ENCODE results near the gene MAP7.
"Not testable (repeated sequence)": the region's sequence is repeated elsewhere in the genome, so short reads cannot be mapped to it uniquely, and the experiment has no call there.

MAP7 gene

DNA sequence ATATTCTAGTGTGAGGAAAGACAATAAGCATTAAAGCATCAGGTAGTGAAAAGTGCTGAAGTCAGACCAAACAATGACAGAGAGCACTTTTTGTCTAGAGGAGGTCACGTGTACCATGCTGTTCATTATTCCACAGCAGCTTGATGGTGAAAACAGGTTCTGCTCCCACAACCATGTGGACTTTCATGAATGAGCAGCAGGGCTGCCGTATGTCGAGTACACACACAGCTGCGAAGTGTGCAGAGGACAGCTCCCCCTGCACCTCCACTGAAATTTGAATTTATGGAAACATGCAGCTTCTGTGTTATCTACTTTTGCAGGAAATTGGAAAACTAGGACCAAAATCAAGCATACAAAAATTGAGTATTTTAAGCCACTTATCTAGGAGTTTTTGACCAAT, 85.3 kb downstream of the MAP7 start:
- DNase-seq = no peak

DNA sequence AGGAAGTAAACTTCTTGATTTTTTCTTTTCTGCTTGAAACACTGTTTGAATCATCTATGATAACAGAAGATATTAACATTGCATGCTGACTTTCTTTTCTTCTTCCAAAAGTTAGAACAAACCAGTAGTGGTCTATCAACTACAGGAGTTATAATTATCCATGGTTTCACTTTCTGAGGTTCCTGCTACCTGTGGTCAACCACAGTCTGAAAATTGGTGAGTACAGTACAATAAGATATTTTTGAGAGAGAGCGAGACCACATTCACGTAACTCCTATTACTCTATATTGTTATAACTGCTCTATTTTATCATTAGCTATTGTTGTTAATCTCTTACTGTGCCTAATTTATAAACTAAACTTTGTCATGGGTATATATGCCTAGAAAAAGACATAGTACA, 86.1 kb downstream of the MAP7 start:
- DNase-seq = no peak

DNA sequence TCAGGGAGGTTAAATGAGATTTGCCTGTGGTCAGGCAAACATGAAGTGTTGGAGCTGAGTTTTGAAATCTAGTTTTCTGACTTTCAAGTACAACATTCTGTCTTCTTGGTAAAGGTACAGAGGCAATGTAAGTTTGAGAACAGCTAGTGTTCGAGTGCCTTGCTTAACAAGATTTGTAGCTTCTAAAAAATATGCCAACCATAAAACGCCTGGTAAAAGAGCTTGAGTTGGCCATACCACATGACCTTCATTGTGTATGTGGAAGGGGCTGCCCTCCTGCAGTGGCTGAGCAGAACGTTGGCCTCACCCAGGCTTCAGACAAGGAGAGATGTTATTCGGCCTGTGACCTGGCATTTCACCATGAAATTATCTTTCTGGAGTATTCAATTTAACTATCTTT, 86.5 kb downstream of the MAP7 start:
- DNase-seq = no peak

DNA sequence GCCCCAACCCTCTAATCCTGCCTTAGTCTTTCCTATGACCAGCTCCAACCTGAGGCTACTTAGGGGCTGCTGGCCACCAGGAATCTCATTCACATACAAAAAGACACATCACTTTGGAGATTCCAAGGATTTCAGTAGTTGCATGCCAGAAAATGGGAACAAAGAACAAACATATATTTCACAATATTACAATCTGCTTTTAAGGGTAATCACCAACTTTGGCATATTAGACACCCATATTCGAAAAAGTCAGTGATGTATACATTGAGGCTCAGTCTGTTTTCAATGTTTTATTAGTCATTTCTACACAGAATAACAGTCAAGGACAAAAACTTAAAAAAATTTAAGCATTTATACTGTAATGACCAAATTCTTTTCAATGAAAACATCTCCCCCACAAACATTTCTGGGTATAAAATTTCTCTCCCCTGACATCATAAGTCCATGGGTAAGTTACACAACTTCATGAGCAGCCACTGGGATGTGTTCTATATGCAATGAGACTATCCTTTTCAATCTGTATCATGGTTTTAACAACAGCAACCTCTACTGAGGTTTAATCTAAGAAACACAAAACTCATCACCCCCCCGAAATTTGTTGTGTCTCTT, 103.5 kb downstream of the MAP7 start:
- no peak for DNase-seq

DNA sequence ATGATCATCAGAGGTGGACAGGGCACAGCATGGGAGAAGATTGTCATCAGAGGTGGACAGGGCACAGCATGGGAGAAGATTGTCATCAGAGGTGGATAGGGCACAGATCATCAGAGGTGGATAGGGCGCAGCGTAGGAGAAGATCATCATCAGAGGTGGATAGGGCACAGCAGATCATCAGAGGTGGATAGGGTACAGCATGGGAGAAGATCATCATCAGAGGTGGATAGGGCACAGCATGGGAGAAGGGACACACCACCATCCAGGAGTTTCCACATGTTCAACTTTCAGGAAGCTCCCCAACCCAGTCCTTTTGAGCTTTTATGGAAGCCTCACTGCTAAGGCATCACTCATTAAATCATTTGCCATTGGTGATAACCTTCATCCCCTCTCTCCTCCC, 104.1 kb downstream of the MAP7 start:
- DNase-seq = no peak

DNA sequence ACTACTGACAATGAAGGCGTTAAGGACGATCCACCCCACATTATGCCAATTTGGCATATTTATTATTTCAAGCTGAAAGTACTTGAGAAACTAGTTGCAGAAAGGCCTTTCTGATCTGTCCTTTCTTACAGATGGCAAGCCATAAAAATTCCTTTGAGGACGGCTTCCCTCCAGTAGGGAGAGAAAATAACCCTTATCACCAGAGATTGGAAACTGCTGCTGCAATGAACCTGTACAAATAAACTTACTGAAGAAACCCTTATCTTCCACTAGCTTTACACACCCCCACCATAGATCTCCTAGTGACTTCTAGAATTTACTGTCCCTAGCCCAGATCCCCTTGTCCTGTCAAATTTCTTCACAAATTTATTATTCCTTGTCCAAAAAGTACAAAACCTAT, 105.2 kb downstream of the MAP7 start:
- no peak for DNase-seq

- DNase-seq = no peak
These were observed 110.0 kb downstream of the MAP7 start for GRCh38 chr6:136440203-136440602.

DNA sequence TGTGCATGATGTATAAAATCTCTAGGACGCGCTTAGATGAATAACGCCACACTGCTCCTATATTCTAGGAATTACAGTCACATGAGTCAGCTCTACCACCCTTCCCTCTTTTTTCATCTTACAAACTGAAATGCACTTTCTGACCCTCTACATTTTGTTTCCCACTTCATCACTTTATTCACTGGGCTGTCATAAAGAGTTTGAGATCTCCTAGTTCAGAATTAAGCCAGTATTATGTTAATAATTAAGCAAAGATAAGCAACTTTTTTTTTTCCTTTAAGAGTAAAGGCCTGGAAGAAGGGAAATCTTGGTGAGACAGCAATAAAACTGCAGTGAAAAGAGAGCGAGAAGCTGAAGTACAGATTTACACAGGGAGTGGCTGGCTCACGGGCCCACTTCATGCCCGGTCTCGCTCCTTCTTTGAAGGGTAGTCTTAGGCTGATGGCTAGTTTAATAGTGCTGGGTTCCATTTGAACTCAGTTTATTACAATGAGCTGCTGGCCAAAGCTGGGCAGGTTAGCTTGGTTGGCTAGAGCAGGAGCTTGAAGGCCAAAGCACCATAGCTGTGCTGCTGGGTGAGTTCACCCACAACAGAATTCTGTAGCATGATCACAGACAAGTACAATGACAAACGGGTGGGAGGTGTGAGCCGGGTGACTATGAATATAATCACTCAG, 110.6 kb downstream of the MAP7 start:
- no peak for DNase-seq

DNA sequence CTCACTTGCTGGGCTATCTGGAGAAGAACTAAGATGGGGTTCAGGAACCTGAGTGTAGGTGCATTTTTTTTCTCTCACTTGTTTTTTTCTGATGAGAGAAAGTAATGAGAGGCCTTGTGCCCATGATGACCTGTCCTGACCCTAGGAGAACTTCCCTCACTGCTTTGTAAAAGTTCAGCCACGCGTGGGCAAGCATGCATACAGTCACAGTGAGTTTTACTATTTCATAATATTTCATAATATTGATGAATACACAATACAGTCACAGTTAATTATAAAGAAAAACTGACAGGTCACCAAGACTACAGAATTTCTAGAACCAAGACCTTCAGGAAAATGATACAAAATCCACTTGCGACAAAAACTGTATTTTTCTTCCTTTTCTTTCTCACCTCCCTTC, 111.8 kb downstream of the MAP7 start:
- DNase-seq = no peak

DNA sequence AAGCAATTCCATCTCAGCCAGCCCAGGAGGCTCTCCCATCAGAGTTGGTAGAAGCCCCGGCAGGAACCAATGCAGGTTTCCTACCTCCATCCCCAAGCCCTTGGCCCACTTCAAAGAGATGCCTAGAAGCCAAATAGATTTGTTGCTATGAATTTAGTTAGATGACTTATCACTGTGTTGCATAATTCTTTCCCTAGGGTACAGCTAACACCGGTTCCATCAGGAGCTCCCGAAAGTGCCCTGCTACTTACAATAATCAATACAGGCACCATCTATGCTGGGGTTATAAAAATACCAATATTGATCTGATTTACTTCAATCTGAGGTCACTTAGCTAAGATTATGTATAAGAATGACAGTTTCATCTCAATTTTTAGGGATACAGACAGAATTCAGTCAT, 113.0 kb downstream of the MAP7 start:
- no peak for DNase-seq

GRCh38 chr6:136435101-136435500, 115.1 kb downstream of the MAP7 start:
- no peak for DNase-seq

DNA sequence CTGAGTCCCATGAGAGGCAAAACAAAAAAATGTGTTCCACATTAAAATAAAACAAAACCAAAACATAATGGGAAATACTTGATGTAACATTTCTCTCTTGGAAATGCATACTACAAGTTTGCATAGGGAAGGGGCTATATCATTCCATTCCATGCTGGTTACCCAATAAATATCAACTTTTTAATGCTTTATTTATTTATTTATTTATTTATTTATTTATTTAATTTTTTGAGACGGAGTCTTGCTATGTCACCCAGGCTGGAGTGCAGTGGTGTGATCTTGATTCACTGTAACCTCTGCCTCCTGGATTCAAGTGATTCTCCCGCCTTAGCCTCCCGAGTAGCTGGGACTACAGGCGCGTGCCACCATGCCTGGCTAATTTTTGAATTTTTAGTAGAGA, 118.9 kb downstream of the MAP7 start:
- not testable (repeated sequence) for DNase-seq

DNA sequence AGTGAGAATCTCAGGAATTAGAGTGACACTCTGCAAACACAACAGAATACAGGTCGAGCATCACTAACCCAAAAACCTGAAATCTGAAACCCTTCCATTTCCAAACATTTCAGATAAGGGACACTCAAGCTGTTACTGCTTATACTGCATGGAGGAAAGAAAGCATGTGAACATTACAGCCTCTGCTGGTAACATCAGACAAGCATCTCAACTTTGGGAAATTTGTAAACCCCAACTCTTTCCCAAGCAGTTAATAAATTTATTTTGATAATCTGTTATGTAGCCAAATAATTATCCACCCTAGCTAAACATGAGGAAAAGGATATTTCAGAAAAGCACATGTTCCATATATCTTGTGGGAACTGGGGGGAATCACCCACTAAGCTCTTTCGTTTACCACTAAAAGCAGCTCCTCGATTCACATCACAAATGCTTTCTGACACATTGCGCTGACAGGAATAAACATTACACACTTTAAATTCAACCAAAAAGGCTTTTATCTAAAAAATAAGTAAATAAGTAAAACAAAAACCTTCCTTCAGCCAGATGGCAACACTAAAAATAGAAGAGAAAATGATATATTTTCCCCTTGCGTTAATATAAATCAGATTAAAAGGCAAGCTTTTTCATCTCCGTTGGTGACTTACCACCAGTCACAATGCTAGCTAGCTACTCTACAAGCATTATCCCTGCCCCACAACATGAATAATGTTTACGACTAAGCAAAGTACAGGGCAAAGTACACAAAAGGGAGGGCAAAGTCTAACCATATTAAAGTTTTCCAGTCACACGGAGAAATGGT, 120.8 kb downstream of the MAP7 start:
- DNase-seq = no peak

DNA sequence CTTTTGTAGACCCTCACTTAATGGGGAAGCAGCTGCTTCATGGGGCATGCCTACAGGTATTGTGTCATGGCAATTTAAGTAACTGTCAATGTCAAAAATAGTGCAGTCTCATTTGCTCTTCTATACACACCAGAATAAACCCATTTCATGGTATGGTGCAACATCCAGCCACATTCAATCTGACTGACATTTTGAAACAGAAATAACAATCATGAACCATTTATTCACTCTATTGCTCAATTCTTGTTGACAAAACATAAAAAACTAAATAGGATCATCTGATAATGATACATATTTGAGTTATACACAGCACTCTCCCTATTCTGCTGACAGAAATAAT, 122.9 kb downstream of the MAP7 start:
- no peak for DNase-seq

GRCh38 chr6:136426627-136427377, 123.4 kb downstream of the MAP7 start:
- no peak for DNase-seq

- DNase-seq = no peak
These were observed 124.4 kb downstream of the MAP7 start for GRCh38 chr6:136425793-136426192.

GRCh38 chr6:136424901-136425300, 125.3 kb downstream of the MAP7 start:
- DNase-seq = no peak

GRCh38 chr6:136424450-136424849, 125.8 kb downstream of the MAP7 start:
- no peak for DNase-seq

DNA sequence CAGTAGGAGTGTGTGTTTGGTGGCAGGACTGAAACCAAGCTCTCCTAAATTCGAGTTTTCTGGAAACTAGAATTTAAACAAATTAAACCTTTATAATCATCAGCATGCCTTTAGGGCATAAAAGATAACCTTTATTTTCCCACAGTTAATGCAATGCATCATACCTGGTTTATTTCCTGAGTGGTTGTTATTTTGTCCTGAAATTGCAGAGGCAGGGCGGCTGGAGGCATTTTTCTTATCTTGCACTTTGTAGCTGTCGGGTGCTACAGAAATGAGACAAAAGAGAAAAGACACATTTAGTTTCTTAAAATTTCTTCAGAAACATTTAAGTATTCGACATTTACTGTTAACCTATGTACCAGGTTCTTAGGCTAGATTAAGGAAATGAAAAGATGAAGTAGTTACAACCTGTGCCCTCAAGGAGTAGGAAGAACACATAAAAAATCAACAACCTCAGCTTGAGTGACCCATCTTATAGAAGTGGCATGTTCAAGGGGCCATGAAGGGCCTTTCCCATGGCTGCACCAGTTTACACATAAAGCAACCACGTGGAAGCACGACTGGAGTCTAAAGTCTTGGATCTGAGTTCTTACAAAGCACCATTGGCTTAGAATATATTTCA, 128.6 kb downstream of the MAP7 start:
- DNase-seq = no peak

DNA sequence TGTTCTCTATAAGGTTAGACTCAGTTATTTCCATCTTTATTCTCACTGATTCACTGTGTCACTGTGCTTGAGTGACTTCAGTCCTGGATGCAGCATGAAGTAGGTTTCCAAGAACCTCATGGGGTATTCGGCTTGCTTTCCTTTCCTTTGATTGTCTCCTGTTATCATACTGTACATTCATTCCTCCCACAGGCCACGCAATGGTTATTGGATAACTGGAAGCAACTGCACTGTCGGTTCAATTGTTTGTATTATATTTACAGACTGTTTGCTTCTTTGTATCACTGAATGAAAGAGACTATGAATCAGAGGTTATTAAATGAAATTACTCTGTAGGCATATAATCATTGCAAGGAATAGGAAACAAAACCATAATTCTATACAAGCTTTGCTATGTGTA, 129.4 kb downstream of the MAP7 start:
- no peak for DNase-seq

DNA sequence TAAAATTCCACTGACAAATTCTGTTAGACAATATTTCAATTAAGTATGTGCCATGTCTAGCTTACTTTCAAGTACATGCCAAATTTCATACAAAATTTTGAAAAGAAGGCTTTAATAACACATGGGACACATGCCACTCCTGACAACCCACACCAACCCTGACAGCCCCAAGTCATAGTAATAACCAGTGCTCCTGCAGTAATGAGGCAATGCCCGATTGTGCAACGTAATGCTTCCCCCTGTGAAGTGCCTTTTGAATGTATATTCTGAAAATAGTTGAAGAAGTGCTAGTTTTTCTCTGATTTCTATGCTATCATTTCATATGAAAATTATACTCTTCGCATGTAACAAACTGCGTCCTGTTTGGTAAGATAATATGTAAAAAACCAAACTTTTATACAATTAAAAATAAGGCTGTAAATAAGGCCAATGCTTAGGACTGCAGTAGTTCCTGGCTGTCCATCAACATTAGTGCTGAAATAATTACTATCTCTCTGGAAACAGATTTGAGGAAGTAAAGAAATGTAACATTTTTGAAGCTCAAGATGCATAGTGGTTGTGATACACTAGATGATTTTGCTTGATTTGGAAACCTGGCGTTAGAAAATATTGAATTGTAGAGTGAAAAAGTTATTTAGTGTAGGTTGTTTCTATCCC, 134.7 kb downstream of the MAP7 start:
- DNase-seq = no peak

DNA sequence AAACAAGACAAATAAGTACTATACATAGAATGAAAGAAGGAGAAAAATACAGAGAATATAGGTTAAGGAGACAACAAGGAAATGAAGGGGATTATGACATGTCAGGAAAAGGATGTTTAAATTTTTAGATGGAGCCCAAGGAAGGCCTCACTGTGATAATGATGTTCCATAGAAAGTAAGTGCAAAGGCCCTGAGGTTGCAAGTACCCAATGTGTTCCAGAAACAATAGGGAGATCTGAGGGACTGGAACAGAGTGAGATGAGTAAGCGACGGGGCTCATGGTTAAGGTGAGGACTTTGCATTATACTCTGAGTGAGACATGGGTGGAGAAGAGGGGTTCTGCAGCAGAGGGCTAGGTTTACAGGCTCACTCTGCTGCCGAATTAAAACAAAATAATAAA, 137.8 kb downstream of the MAP7 start:
- no peak for DNase-seq

Measured in activated CD4-positive, alpha-beta T cell treated with anti-CD3 and anti-CD28 coated beads, Interleukin-2, amount 50 U/mL, for 16 hours (primary cell).